ENCODE data around the gene GXYLT1.

DNA sequence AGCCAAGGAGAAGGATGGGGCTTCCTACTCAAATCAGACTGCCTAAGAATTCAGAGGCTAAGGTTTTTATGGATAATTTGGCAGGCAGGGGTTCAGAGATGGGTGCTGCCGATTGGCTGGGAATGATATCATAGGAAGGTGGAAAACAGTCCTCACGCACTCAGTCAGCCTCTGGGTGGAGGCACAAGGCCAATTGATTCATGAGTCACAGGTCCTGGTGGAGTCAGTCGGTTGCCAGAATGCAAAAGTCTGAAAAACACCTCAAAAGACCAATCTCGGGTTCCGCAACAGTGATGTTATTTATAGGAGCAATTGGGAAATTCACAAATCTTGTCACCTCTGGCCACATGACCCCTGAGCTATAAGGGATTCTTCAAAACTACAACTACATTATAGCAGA, 105.5 kb downstream of the GXYLT1 start:
- TF ChIP-seq, protein P1, sequence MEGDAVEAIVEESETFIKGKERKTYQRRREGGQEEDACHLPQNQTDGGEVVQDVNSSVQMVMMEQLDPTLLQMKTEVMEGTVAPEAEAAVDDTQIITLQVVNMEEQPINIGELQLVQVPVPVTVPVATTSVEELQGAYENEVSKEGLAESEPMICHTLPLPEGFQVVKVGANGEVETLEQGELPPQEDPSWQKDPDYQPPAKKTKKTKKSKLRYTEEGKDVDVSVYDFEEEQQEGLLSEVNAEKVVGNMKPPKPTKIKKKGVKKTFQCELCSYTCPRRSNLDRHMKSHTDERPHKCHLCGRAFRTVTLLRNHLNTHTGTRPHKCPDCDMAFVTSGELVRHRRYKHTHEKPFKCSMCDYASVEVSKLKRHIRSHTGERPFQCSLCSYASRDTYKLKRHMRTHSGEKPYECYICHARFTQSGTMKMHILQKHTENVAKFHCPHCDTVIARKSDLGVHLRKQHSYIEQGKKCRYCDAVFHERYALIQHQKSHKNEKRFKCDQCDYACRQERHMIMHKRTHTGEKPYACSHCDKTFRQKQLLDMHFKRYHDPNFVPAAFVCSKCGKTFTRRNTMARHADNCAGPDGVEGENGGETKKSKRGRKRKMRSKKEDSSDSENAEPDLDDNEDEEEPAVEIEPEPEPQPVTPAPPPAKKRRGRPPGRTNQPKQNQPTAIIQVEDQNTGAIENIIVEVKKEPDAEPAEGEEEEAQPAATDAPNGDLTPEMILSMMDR (IDR thresholded peaks at IDR 0.05; ENCODE audit: poor library complexity), result no peak
- no peak for TF ChIP-seq EZH2 (IDR thresholded peaks at IDR 0.05; ENCODE audit: borderline replicate concordance)
